Activated B cell treated with CpG ODN at 0.5 μM for 24 hours (primary cell): ENCODE data around the gene LDLRAD4. TPM values are rescaled to one million over a fixed set of nuclear protein-coding genes. Genes with fewer than 3 reads are reported as not detected.

Experiments used
- ATAC-seq: fragments of 200-7000 bp; cut with Tn5 transposase; one replicate; pipeline ENCODE4 v1.10.0; 2021; ENCODE audit warnings: low read depth, mild to moderate bottlenecking, moderate library complexity
- CTCF ChIA-PET: fragments of 350-600 bp; sonication (Branson Sonifier 250); formaldehyde crosslinking; loops from one replicate; lab custom pipeline; 2021; ENCODE audit warnings: antibody characterized with exemption; lab: Charles Lee
- POLR2A ChIA-PET: fragments of 350-600 bp; sonication (Branson Sonifier 250); formaldehyde crosslinking; loops from one replicate; lab custom pipeline; 2021; ENCODE audit warnings: antibody characterized with exemption; lab: Charles Lee
- DNase-seq: peaks from one replicate; pipeline ENCODE4 v3.0.0; 2022
- H3K27ac Mint-ChIP-seq: one replicate; pipeline ENCODE4 v1.8.0; 2020; ENCODE audit warnings: mixed read lengths
- H3K27me3 Mint-ChIP-seq: one replicate; pipeline ENCODE4 v1.8.0; 2021; ENCODE audit warnings: mixed read lengths
- H3K36me3 Mint-ChIP-seq: one replicate; pipeline ENCODE4 v1.8.0; 2021; ENCODE audit warnings: low read depth, mixed read lengths
- H3K4me1 Mint-ChIP-seq: one replicate; pipeline ENCODE4 v1.8.0; 2021; ENCODE audit warnings: mixed read lengths
- H3K4me3 Mint-ChIP-seq: one replicate; pipeline ENCODE4 v1.8.0; 2020; ENCODE audit warnings: mild to moderate bottlenecking, mixed read lengths
- H3K9me3 Mint-ChIP-seq: one replicate; pipeline ENCODE4 v1.8.0; 2020; ENCODE audit warnings: mixed read lengths
- intact Hi-C: fragments of 100-400 bp; cut with micrococcal nuclease; formaldehyde crosslinking; loops from one replicate; pipeline ENCODE4 v1.15.1; 2024
- total RNA-seq: library from RNA; stranded (reverse); gene quantifications from 2 replicates; pipeline ENCODE4 v1.2.3, GENCODE V29; 2022
- TF ChIP-seq, protein P1 (sequence below): fragments of 200-600 bp; IDR thresholded peaks from one replicate; pipeline ENCODE4 v1.8.0; 2022; ENCODE audit warnings: antibody characterized with exemption, mild to moderate bottlenecking

Gene LDLRAD4
- total RNA-seq, 1 donor from 2014 or later, result 66.9 TPM

GRCh38 chr18:13262839-13263691, 44.5 kb downstream of the LDLRAD4 start:
- H3K36me3 Mint-ChIP-seq, result no peaks in the 10 kb centered on the region
- no peak for DNase-seq
- H3K27me3 Mint-ChIP-seq, result peaks cover 15% of the 10 kb centered on the region
- no peaks in the 10 kb centered on the region for H3K9me3 Mint-ChIP-seq
- ChIA-PET POLR2A (no interaction called here), CTCF (no interaction called here)
- intact Hi-C loops, result no loop called here
- no peak for ATAC-seq
- no peak overlapping the region for H3K27ac Mint-ChIP-seq
- TF ChIP-seq, protein P1, sequence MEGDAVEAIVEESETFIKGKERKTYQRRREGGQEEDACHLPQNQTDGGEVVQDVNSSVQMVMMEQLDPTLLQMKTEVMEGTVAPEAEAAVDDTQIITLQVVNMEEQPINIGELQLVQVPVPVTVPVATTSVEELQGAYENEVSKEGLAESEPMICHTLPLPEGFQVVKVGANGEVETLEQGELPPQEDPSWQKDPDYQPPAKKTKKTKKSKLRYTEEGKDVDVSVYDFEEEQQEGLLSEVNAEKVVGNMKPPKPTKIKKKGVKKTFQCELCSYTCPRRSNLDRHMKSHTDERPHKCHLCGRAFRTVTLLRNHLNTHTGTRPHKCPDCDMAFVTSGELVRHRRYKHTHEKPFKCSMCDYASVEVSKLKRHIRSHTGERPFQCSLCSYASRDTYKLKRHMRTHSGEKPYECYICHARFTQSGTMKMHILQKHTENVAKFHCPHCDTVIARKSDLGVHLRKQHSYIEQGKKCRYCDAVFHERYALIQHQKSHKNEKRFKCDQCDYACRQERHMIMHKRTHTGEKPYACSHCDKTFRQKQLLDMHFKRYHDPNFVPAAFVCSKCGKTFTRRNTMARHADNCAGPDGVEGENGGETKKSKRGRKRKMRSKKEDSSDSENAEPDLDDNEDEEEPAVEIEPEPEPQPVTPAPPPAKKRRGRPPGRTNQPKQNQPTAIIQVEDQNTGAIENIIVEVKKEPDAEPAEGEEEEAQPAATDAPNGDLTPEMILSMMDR, result no peak
- peaks cover 8% of the 10 kb centered on the region for H3K4me1 Mint-ChIP-seq
- H3K4me3 Mint-ChIP-seq, result no peak overlapping the region

DNA sequence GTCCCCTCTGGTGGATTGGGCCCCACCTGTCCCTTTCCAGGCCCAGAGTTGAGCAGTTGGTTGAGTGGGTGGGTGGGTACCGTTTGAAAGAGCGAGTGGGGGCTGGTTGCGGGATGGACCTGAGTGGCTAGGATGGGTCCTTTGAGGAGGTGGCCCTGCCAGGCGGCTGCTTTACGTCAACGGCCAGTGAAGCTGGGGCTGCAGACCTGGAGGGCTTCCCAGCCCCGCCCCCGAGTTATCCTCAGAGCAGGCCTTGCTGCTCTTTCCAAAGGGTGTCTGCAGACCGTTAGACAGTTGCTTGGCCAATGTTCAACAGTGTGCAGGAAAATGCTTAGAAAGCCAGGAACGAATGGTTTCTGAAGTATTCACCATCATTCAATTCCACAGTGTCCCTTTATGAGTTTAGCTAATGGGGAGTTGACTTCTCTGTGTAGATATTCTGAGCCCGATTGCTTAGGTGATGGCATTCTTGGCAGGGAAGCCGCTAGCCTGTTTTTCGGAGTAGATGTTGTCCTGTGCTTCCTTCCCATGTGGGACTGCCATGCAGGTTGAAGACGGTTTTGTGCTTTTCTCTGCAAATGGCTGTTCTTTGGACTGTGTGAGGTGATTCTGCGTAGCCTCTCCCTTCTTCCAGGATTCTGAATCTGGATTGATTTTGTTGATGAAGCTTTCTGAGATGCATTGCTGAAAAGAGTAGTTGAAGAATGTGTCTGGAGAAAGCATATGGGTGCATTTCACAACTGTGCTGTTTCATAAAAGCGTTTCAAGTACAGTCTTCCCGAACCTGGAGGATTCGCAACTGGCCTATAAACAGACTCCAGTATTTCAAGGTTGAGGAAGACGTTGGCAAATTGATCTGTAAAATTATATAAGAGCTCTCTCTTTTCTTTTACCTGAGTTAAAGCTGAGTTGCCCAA, 45.8 kb downstream of the LDLRAD4 start:
- Mint-ChIP-seq H3K36me3 (no peaks in the 10 kb centered on the region), H3K27ac (no peak overlapping the region), H3K27me3 (peaks cover 16% of the 10 kb centered on the region), H3K4me3 (no peak overlapping the region), H3K4me1 (peaks cover 8% of the 10 kb centered on the region), H3K9me3 (no peaks in the 10 kb centered on the region)
- TF ChIP-seq, protein P1, result no peak
- intact Hi-C loops, result no loop called here
- no peak for ATAC-seq
- POLR2A ChIA-PET, result no interaction called here
- CTCF ChIA-PET, result no interaction called here
- no peak for DNase-seq

DNA sequence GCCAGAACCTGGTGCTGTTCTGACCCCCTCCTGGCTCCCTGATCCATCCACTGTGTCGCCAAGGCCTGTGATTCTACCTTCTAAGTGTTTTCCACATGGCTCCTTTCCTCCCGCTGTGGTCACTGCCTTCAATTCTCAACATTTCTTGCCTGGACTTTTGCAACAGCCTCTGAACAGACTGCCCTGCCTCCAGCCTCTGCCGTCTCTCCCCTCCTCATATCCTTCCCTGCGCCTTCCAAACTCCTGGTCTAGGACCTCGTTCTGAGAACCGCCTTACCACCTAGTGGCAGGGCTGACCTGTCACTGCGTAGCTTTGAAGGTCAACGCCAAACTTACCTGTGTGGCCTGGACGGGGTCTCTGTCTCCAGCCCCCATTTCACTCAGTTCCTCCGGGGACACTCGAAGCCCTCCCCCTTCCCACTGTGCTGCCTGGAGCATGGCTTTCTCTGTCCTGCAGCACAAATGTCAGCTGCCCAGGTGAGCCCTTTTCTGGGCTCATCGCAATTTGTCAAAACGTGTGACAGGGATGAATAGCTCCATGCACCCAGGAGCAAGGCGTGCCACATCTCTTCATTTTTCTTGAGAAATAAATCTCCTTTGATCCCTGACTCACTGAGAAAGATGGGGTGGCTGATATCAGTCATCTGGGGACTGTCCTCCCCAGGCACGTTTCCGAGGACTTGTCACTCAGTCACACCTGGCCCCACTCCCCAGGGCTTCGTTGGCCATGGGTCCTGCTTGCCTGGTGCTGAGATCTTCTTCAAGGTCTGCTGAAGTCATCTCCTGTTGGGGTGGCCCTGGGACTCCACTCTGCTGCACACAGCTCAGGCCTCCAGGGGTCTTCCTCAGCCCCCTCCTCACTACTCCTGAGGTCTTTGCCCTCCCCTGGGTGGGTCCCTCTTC, 46.7 kb downstream of the LDLRAD4 start:
- ATAC-seq, result no peak
- intact Hi-C loops, result no loop called here
- no peak overlapping the region for H3K27ac Mint-ChIP-seq
- POLR2A ChIA-PET, result no interaction called here
- CTCF ChIA-PET, result no interaction called here
- H3K4me3 Mint-ChIP-seq, result no peak overlapping the region
- peaks cover 16% of the 10 kb centered on the region for H3K27me3 Mint-ChIP-seq
- no peaks in the 10 kb centered on the region for H3K36me3 Mint-ChIP-seq
- no peaks in the 10 kb centered on the region for H3K9me3 Mint-ChIP-seq
- no peak for DNase-seq
- TF ChIP-seq, protein P1, result no peak
- H3K4me1 Mint-ChIP-seq, result peaks cover 8% of the 10 kb centered on the region

DNA sequence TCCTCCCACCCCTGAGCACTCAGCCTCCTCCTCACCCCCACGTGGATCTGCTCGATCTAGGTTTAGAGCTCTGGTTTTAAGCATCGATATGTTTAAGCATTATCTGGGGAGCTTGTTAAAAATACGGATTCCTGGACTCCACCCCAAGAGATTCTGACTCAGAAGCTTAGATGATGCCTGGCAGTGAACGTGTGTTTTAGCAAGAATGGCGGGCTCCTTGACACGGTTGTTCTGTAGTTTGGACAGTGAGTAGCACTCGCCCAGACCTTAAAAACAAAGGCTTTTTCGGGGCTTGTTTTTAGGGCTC, 47.3 kb downstream of the LDLRAD4 start:
- POLR2A ChIA-PET, result no interaction called here
- H3K27me3 Mint-ChIP-seq, result peaks cover 16% of the 10 kb centered on the region
- no peak overlapping the region for H3K27ac Mint-ChIP-seq
- H3K4me1 Mint-ChIP-seq, result peaks cover 8% of the 10 kb centered on the region
- intact Hi-C loops, result no loop called here
- H3K9me3 Mint-ChIP-seq, result no peaks in the 10 kb centered on the region
- CTCF ChIA-PET, result no interaction called here
- no peak overlapping the region for H3K4me3 Mint-ChIP-seq
- no peak for ATAC-seq
- DNase-seq, result no peak
- TF ChIP-seq, protein P1, result no peak
- H3K36me3 Mint-ChIP-seq, result no peaks in the 10 kb centered on the region
